CD4-positive, alpha-beta T cell (primary cell): Measurements from ENCODE around the gene UBA1. TPM values are rescaled to one million over a fixed set of nuclear protein-coding genes. Genes with fewer than 3 reads are reported as not detected.
A peak's percentile ranks its signal among the peaks of the same experiment; 100 is the strongest.

Source experiments
- ATAC-seq: fragments of 200-7000 bp; cut with Tn5 transposase; one replicate; pipeline ENCODE4 v1.10.0; 2022; ENCODE audit warnings: mild to moderate bottlenecking; ENCODE audit not compliant: poor library complexity
- CTCF ChIA-PET: fragments of 350-600 bp; sonication (Branson Sonifier 250); formaldehyde crosslinking; loops from one replicate; lab custom pipeline; 2021; ENCODE audit warnings: antibody characterized with exemption, inconsistent platforms; lab: Charles Lee
- POLR2A ChIA-PET: fragments of 350-600 bp; sonication (Branson Sonifier 250); formaldehyde crosslinking; loops from one replicate; lab custom pipeline; 2021; ENCODE audit warnings: antibody characterized with exemption, inconsistent platforms; lab: Charles Lee
- DNase-seq, 14 experiments: peaks; one replicate each; pipeline ENCODE4 v3.0.0-alpha.2; 2013 to 2020; ENCODE audit warnings: mixed read lengths in 2 of 14
- H3K27ac ChIP-seq, 2 donors: one replicate each; pipeline versions ENCODE4 v1.5.1 to v1.7.0; 2013; ENCODE audit warnings: low read length in 2 of 2, low read depth in 1 of 2, mild to moderate bottlenecking in 1 of 2
- H3K27me3 ChIP-seq, 2 experiments: 1 replicate in 1 of 2; 2 replicates in 1 of 2; pipeline versions ENCODE4 v1.6.1 to v1.7.0; 2013; ENCODE audit warnings: low read length in 2 of 2, control low read depth in 1 of 2, mild to moderate bottlenecking in 1 of 2, moderate library complexity in 1 of 2; ENCODE audit not compliant: insufficient read depth in 2 of 2, control insufficient read depth in 1 of 2
- H3K36me3 ChIP-seq: one replicate; pipeline ENCODE4 v1.6.1; 2013; ENCODE audit warnings: low read length, control low read depth; ENCODE audit not compliant: insufficient read depth
- H3K4me1 ChIP-seq: one replicate; pipeline ENCODE4 v1.6.1; 2013; ENCODE audit warnings: low read length, control low read depth; ENCODE audit not compliant: insufficient read depth
- H3K4me3 ChIP-seq: one replicate; pipeline ENCODE4 v1.5.1; 2013; ENCODE audit warnings: mild to moderate bottlenecking, low read length, moderate library complexity
- H3K9me3 ChIP-seq, 2 experiments: 1 replicate in 1 of 2; 2 replicates in 1 of 2; pipeline versions ENCODE4 v1.6.1 to v1.7.0; 2013; ENCODE audit warnings: low read length in 2 of 2, mild to moderate bottlenecking in 2 of 2, control low read depth in 1 of 2, moderate library complexity in 1 of 2; ENCODE audit not compliant: control insufficient read depth in 1 of 2, insufficient read depth in 1 of 2
- H3K27ac Mint-ChIP-seq: one replicate; pipeline ENCODE4 v1.8.0; 2020; ENCODE audit warnings: mixed read lengths
- H3K27me3 Mint-ChIP-seq: one replicate; pipeline ENCODE4 v1.8.0; 2021; ENCODE audit warnings: mixed read lengths
- H3K36me3 Mint-ChIP-seq: one replicate; pipeline ENCODE4 v1.8.0; 2021; ENCODE audit warnings: low read depth, mixed read lengths
- H3K4me1 Mint-ChIP-seq: one replicate; pipeline ENCODE4 v1.8.0; 2021; ENCODE audit warnings: low read depth, mixed read lengths
- H3K4me3 Mint-ChIP-seq: one replicate; pipeline ENCODE4 v1.8.0; 2020; ENCODE audit warnings: mild to moderate bottlenecking, mixed read lengths
- H3K9me3 Mint-ChIP-seq: one replicate; pipeline ENCODE4 v1.8.0; 2020; ENCODE audit warnings: mixed read lengths
- CTCF ChIP-seq: fragments of 200-600 bp; IDR thresholded peaks from one replicate; pipeline ENCODE4 v1.8.0; 2022; ENCODE audit warnings: antibody characterized with exemption, mild to moderate bottlenecking
- intact Hi-C, 2 experiments: fragments of 100-400 bp; cut with DNase I in 1 of 2; cut with micrococcal nuclease in 1 of 2; formaldehyde crosslinking; loops; one replicate each; pipeline versions ENCODE4 v1.15.1 to v1.9.0; 2023 to 2025; cut with DNase I, micrococcal nuclease
- total RNA-seq, 174 experiments: library from RNA in 2 of 174; stranded (reverse) in 2 of 174; gene quantifications; one replicate each; pipeline ENCODE4 v1.2.3 and lab custom pipeline; 2021 to 2026

UBA1 gene
- total RNA-seq, 2 experiments from 2014 or later: 70.0 to 72.1 TPM

GRCh38 chrX:47239898-47240545, 46.4 kb downstream of the UBA1 start:
- peak in 1 of 14 experiments; percentile 3 for DNase-seq
- peaks cover 15% of the 10 kb centered on the region for H3K4me1 Mint-ChIP-seq
- H3K4me3 ChIP-seq: no peak overlapping the region
- TF ChIP-seq CTCF: no peak
- H3K9me3 Mint-ChIP-seq: no peaks in the 10 kb centered on the region
- H3K27me3 Mint-ChIP-seq: no peaks in the 10 kb centered on the region
- peak overlapping the region; percentile 7 for H3K27ac Mint-ChIP-seq
- no peak for ATAC-seq
- H3K27ac ChIP-seq: no peak overlapping the region
- no peaks in the 10 kb centered on the region for H3K4me1 ChIP-seq
- peaks cover 38% of the 10 kb centered on the region for H3K36me3 Mint-ChIP-seq
- ChIA-PET CTCF (no interaction called here), POLR2A (interaction anchor here (1.4 kb wide), 1 partner anchor 23 kb away, joined by 5 read pairs; no protein-coding TSS in a partner anchor)
- H3K27me3 ChIP-seq: no peaks in the 10 kb centered on the region
- peaks cover 29% of the 10 kb centered on the region for H3K36me3 ChIP-seq
- intact Hi-C loops: no loop called here
- no peak overlapping the region for H3K4me3 Mint-ChIP-seq
- no peaks in the 10 kb centered on the region for H3K9me3 ChIP-seq

- no peak overlapping the region for H3K27ac Mint-ChIP-seq
- ChIA-PET POLR2A (no interaction called here), CTCF (no interaction called here)
- Histone ChIP-seq H3K9me3 (no peaks in the 10 kb centered on the region), H3K4me1 (no peaks in the 10 kb centered on the region), H3K27ac (no peak overlapping the region), H3K36me3 (peaks cover 32% of the 10 kb centered on the region), H3K27me3 (no peaks in the 10 kb centered on the region), H3K4me3 (no peak overlapping the region)
- no peaks in the 10 kb centered on the region for H3K27me3 Mint-ChIP-seq
- H3K9me3 Mint-ChIP-seq: no peaks in the 10 kb centered on the region
- TF ChIP-seq CTCF: no peak
- no peak overlapping the region for H3K4me3 Mint-ChIP-seq
- DNase-seq (no peak), ATAC-seq (no peak)
- intact Hi-C loops: no loop called here
- peaks cover 39% of the 10 kb centered on the region for H3K36me3 Mint-ChIP-seq
- H3K4me1 Mint-ChIP-seq: peaks cover 9% of the 10 kb centered on the region
These were observed 47.0 kb downstream of the UBA1 start for GRCh38 chrX:47240619-47241018.

- ATAC-seq (no peak), DNase-seq (no peak)
- peaks cover 38% of the 10 kb centered on the region for H3K36me3 ChIP-seq
- H3K4me3 Mint-ChIP-seq: no peak overlapping the region
- H3K9me3 ChIP-seq: no peaks in the 10 kb centered on the region
- no peaks in the 10 kb centered on the region for H3K4me1 ChIP-seq
- TF ChIP-seq CTCF: no peak
- intact Hi-C loops: no loop called here
- no peaks in the 10 kb centered on the region for H3K27me3 Mint-ChIP-seq
- ChIA-PET CTCF (no interaction called here), POLR2A (no interaction called here)
- H3K36me3 Mint-ChIP-seq: peaks cover 47% of the 10 kb centered on the region
- H3K4me1 Mint-ChIP-seq: peaks cover under 1% of the 10 kb centered on the region
- no peaks in the 10 kb centered on the region for H3K9me3 Mint-ChIP-seq
- H3K27ac ChIP-seq: no peak overlapping the region
- no peak overlapping the region for H3K27ac Mint-ChIP-seq
- H3K4me3 ChIP-seq: no peak overlapping the region
- H3K27me3 ChIP-seq: no peaks in the 10 kb centered on the region
These were observed 47.8 kb downstream of the UBA1 start for GRCh38 chrX:47241201-47242011.
